NB4 (cell line): ENCODE data around the gene STEAP3.

Source experiments
- CTCF ChIP-seq: IDR thresholded peaks from one replicate; pipeline ENCODE4 v1.5.1; 2012; ENCODE audit warnings: low read depth, low read length
- POLR2A ChIP-seq: IDR thresholded peaks from 2 replicates; pipeline ENCODE4 v1.6.1; 2011; ENCODE audit warnings: mild to moderate bottlenecking; ENCODE audit not compliant: insufficient read length; ENCODE audit errors: extremely low read depth
- TF ChIP-seq, protein P1 (sequence below): IDR thresholded peaks from 2 replicates; pipeline ENCODE4 v1.6.1; 2011; ENCODE audit warnings: low read depth, low read length

GRCh38 chr2:119248311-119248710 lies 24.7 kb downstream of the STEAP3 start:
- TF ChIP-seq CTCF (no peak), POLR2A (no peak)
- TF ChIP-seq, protein P1, sequence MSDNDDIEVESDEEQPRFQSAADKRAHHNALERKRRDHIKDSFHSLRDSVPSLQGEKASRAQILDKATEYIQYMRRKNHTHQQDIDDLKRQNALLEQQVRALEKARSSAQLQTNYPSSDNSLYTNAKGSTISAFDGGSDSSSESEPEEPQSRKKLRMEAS, result no peak
